Astrocyte of the cerebellum (primary cell): ENCODE measurements around the gene PAQR5.
"Not testable (repeated sequence)": the region's sequence is repeated elsewhere in the genome, so short reads cannot be mapped to it uniquely, and the experiment has no call there.

Experiments
- DNase-seq: peaks from one replicate; pipeline ENCODE4 v3.0.0-alpha.2; 2011; ENCODE audit warnings: low read depth
- H3K4me3 ChIP-seq: 2 replicates; pipeline ENCODE4 v1.5.1; 2011; ENCODE audit warnings: mild to moderate bottlenecking, low read depth, low read length, moderate library complexity
- in situ Hi-C: cut with HindIII; loops from 2 replicates; pipeline ENCODE4 v1.10.0; 2017; ENCODE audit warnings: low sequenced_read_pairs
- TF ChIP-seq, protein P1 (sequence below): IDR thresholded peaks from 2 replicates; pipeline ENCODE4 v1.5.1; 2012; ENCODE audit warnings: low read length, low read depth, moderate library complexity, mild to moderate bottlenecking; ENCODE audit errors: missing control alignments

The PAQR5 gene

DNA sequence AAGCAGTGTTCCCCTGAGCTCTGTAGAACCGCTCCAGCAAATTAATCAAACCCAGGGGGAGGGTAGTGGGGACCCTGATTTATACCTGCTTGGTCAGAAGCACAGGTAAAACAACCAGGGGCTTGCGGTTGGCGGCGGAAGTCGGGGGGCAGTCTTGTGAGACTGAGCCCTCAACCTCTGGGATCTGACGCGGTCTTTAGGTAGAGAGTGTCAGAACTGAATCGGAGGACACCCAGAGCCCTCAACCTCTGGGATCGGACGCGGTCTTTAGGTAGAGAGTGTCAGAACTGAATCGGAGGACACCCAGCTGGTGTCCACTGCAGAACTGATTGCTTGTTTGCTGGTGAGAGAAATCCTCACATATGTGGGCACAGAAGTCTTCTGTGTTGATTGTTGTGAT lies 12.9 kb upstream of the PAQR5 start:
- no peak overlapping the region for H3K4me3 ChIP-seq
- TF ChIP-seq, protein P1, sequence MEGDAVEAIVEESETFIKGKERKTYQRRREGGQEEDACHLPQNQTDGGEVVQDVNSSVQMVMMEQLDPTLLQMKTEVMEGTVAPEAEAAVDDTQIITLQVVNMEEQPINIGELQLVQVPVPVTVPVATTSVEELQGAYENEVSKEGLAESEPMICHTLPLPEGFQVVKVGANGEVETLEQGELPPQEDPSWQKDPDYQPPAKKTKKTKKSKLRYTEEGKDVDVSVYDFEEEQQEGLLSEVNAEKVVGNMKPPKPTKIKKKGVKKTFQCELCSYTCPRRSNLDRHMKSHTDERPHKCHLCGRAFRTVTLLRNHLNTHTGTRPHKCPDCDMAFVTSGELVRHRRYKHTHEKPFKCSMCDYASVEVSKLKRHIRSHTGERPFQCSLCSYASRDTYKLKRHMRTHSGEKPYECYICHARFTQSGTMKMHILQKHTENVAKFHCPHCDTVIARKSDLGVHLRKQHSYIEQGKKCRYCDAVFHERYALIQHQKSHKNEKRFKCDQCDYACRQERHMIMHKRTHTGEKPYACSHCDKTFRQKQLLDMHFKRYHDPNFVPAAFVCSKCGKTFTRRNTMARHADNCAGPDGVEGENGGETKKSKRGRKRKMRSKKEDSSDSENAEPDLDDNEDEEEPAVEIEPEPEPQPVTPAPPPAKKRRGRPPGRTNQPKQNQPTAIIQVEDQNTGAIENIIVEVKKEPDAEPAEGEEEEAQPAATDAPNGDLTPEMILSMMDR: no peak
- in situ Hi-C loops: no loop called here
- no peak for DNase-seq

GRCh38 chr15:69288011-69288410 lies 10.7 kb upstream of the PAQR5 start:
- in situ Hi-C loops: no loop called here
- H3K4me3 ChIP-seq: no peak overlapping the region
- TF ChIP-seq, protein P1: no peak
- no peak for DNase-seq

DNA sequence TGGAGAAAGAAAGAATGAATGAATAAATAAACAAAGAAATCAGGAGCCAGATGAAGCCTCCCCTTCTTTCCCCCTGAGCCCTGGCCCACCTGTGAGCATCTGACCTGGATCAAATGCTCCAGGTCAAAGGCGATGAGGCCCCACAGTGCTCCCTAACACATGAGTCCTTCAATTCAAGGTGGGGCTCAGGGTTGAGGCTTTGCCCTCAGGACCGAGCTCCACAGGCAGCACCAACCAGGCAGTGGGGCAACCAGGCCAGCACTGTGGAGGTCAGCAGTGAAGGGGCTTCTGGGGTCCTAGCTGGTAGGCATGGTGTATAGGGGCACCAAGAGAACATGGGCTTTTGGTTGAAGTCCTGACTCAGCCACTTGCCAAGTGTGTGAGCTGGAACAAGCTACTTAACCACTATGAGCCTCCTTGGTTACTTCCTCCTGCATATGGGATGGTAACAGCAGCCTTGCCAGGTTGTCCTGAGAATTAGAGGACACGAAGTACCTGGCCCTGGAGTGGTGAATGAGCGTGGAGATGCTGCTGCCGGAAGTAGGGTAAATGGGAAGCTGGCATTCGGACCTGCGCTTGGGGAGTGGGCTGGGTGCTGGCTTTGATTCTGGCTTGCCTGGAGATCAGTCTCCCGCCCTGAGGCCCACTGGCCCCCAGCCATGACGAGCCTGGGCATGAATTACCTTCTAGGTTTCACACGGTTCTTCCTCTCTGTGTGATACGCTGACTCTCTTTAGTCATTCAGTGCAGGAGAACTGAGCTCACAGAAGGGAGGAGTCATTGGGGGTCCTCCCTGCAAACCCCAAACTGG lies 10.0 kb upstream of the PAQR5 start:
- DNase-seq: no peak
- H3K4me3 ChIP-seq: no peak overlapping the region
- in situ Hi-C loops: no loop called here
- TF ChIP-seq, protein P1: no peak

DNA sequence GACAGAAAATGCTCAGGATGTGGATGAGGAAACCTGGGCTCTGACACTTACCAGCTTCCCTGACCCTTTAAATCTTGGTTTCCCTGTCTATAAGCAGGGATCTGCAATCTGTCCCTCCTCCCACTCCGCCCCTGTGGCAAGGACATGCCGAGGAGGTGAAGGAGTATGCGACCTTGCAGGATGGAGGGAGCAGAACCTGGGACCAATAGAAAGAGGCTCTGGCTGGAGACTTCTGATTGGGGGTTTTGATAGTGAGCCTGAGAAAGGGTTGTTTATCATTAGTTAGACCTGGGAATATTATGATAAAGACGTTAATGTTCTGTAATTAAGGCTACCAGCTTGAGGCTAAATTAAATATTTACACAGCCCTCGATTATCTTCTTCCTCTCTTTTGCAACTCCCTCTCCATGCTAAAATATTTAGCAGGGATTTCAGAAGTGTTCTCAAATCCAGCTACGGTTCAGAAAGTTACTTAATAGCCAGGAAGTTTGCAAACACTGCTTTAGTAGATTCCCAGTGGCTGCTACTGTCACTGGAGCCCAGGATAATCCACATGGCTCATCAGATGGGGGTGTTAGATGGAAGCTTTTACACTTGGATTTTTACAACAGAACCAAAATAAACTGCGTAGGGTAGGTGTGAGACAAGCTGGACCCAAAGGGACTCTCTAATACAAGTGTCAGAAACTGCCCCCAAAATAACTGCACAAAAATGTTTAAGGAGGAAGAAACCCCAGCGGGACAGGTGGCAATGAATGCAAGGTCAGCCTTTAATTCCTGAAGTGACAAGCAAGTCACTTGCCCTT lies 9.2 kb upstream of the PAQR5 start:
- H3K4me3 ChIP-seq: no peak overlapping the region
- DNase-seq: no peak
- TF ChIP-seq, protein P1: no peak
- in situ Hi-C loops: no loop called here

DNA sequence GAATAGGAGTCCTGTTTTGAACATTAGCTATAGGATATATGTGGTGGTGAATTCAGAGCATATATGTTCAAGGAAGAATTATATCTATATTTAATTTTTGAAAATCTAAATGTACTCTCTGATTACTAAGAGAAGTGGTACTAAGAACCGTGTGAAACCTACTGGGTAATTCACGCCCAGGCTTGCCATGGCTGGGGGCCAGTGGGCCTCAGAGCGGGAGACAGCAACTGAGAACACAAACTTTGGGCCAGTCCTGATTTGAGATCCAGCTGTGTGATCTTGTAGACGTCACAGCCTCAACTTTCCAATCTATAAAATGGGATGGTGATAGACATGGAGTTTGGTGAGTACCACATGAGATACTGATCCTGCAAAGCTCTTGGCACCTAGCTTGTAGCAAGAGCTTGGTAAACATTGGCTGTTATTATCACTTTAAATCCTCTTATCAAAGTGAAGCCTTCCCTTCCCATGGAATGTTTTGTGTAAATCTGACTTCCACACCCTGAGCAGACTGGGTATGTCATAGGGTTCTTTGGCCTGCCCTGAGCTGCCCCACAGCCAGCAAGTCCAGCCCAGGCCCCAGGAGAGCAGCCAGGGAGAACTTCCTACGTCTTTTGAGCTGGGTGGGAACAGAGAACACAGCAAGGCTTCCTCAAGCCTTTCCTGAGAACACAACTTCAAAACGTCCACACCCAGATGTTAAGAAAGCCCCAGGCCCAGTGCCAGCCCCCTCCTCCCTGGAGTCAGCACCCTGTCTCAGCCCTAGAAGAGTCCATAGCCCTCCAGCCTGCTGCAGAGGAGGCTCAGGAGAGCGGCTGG lies 8.2 kb upstream of the PAQR5 start:
- in situ Hi-C loops: no loop called here

GRCh38 chr15:69291651-69292050 lies 7.1 kb upstream of the PAQR5 start:
- H3K4me3 ChIP-seq, in situ Hi-C loops: not testable (repeated sequence)

More for the DNA sequence above, 8.2 kb upstream of the PAQR5 start:
- H3K4me3 ChIP-seq: no peak overlapping the region
- TF ChIP-seq, protein P1: no peak
- DNase-seq: no peak

More at GRCh38 chr15:69291651-69292050, 7.1 kb upstream of the PAQR5 start:
- DNase-seq: not testable (repeated sequence)
